K562 (cell line): Measurements from ENCODE around the gene PSMB10. TPM values are rescaled to one million over a fixed set of nuclear protein-coding genes. Genes with fewer than 3 reads are reported as not detected.

Source experiments
- ARNT ChIP-seq, 2 experiments: fragments of 450-650 bp; IDR thresholded peaks; 2 replicates each; pipeline ENCODE4 v1.6.1; 2016; ENCODE audit warnings: mild to moderate bottlenecking in 1 of 2
- BMI1 ChIP-seq: fragments of 150-350 bp; IDR thresholded peaks from 2 replicates; pipeline ENCODE4 v1.6.1; 2014; ENCODE audit warnings: low read length
- CREB1 ChIP-seq, 2 experiments: sonication (generic) in 1 of 2; formaldehyde crosslinking in 1 of 2; IDR thresholded peaks; 2 replicates each; pipeline versions ENCODE4 v1.6.1 to v1.8.0; 2012 to 2022; ENCODE audit warnings: inconsistent platforms in 1 of 2, mild to moderate bottlenecking in 1 of 2, missing genetic modification reagents in 1 of 2, moderate library complexity in 1 of 2
- ETS2 ChIP-seq: IDR thresholded peaks from 2 replicates; pipeline ENCODE4 v1.6.1; 2016; ENCODE audit warnings: borderline replicate concordance, missing genetic modification characterization, mild to moderate bottlenecking, moderate library complexity, missing compliant biosample characterization; ENCODE audit not compliant: poor library complexity, severe bottlenecking
- MECOM ChIP-seq: fragments of 250-450 bp; sonication (Bioruptor Pico); IDR thresholded peaks from 2 replicates; pipeline ENCODE4 v1.8.0; 2022; ENCODE audit warnings: inconsistent platforms
- MEF2D ChIP-seq: conservative IDR thresholded peaks from 2 replicates; pipeline ENCODE4 v1.6.1; 2016; ENCODE audit warnings: low read depth, missing genetic modification characterization, missing compliant biosample characterization
- MTA2 ChIP-seq: fragments of 450-650 bp; IDR thresholded peaks from 2 replicates; pipeline ENCODE4 v1.6.1; 2016; ENCODE audit warnings: low read depth
- PCBP1 ChIP-seq: fragments of 200-400 bp; formaldehyde crosslinking; IDR thresholded peaks from 2 replicates; pipeline ENCODE4 v1.6.1; 2018; ENCODE audit warnings: mild to moderate bottlenecking, low read depth, low read length; ENCODE audit not compliant: poor library complexity, severe bottlenecking
- POLR2AphosphoS5 ChIP-seq: IDR thresholded peaks from 2 replicates; pipeline ENCODE4 v1.6.1; 2011; ENCODE audit warnings: mild to moderate bottlenecking, low read depth, low read length, moderate library complexity; ENCODE audit not compliant: control insufficient read depth, insufficient read depth
- RAD51 ChIP-seq: fragments of 450-650 bp; IDR thresholded peaks from 2 replicates; pipeline ENCODE4 v1.7.1; 2016; ENCODE audit warnings: low read depth, mild to moderate bottlenecking, borderline replicate concordance
- RBFOX2 ChIP-seq: fragments of 200-400 bp; formaldehyde crosslinking; IDR thresholded peaks from 2 replicates; pipeline ENCODE4 v1.6.1; 2017; ENCODE audit warnings: low read depth, mild to moderate bottlenecking, low read length, moderate library complexity
- RHOXF2B ChIP-seq: fragments of 250-450 bp; sonication (Bioruptor Pico); conservative IDR thresholded peaks from 2 replicates; pipeline ENCODE4 v1.5.1; 2021
- SAFB ChIP-seq: fragments of 200-400 bp; formaldehyde crosslinking; IDR thresholded peaks from 2 replicates; pipeline ENCODE4 v1.6.1; 2017; ENCODE audit warnings: low read depth, low read length, borderline replicate concordance
- SRSF7 ChIP-seq: fragments of 200-400 bp; formaldehyde crosslinking; optimal IDR thresholded peaks from 2 replicates; pipeline ENCODE3; 2017; ENCODE audit warnings: mild to moderate bottlenecking, low read depth, low read length
- TBL1XR1 ChIP-seq, 2 experiments: IDR thresholded peaks; 2 replicates each; pipeline ENCODE4 v1.6.1; 2012; ENCODE audit warnings: improper control_type of control experiment in 2 of 2, low read length in 2 of 2, mild to moderate bottlenecking in 1 of 2
- TRIM24 ChIP-seq, 2 experiments: fragments of 450-650 bp; IDR thresholded peaks; 2 replicates each; pipeline ENCODE4 v1.6.1; 2016
- TRIM28 ChIP-seq: fragments of 450-650 bp; IDR thresholded peaks from 2 replicates; pipeline ENCODE4 v1.6.1; 2017
- ZNF282 ChIP-seq: sonication (generic); formaldehyde crosslinking; IDR thresholded peaks from 2 replicates; pipeline ENCODE4 v1.8.1; 2023; ENCODE audit warnings: missing genetic modification reagents
- ZNF316 ChIP-seq: fragments of 450-650 bp; IDR thresholded peaks from 2 replicates; pipeline ENCODE4 v1.6.1; 2016
- ZNF384 ChIP-seq: IDR thresholded peaks from 2 replicates; pipeline ENCODE4 v1.6.1; 2012; ENCODE audit warnings: low read depth, low read length, improper control_type of control experiment
- polyA plus RNA-seq, 8 experiments: library from polyadenylated mRNA; depleted of rRNA in 4 of 8; stranded (reverse) in 5 of 8; unstranded in 3 of 8; fragments of >200 nt; fragmentation: Nextera tagmentation in 2 of 8; fragmentation: Illumina TruSeq in 1 of 8; extraction: Ambion mirVana in 2 of 8; extraction: Trizol in 1 of 8; gene quantifications; 2 replicates each; pipeline versions ENCODE4 v1.2.1 to v1.2.3, GENCODE V29; 2011 to 2014; ENCODE audit warnings: inconsistent platforms in 1 of 8, missing spikeins in 1 of 8
- total RNA-seq, 7 experiments: library from RNA; depleted of rRNA in 6 of 7; stranded (reverse); fragments of >200 nt in 6 of 7; fragmentation: Illumina TruSeq in 2 of 7; extraction: Trizol in 2 of 7; gene quantifications; 2 replicates each; pipeline versions ENCODE4 v1.2.1 to v1.2.3, GENCODE V29; 2011 to 2021; ENCODE audit warnings: low replicate concordance in 1 of 7
- TF ChIP-seq, protein P1 (sequence below), 2 experiments: fragments of 450-650 bp in 1 of 2; IDR thresholded peaks; 2 replicates each; pipeline ENCODE4 v1.6.1; 2011 to 2017; ENCODE audit warnings: low read depth in 2 of 2, antibody characterized with exemption in 1 of 2, borderline replicate concordance in 1 of 2, low read length in 1 of 2, mild to moderate bottlenecking in 1 of 2, mixed read lengths in 1 of 2; ENCODE audit not compliant: control insufficient read depth in 1 of 2
- TF ChIP-seq, protein P2 (sequence below): sonication (generic); formaldehyde crosslinking; IDR thresholded peaks from 2 replicates; pipeline ENCODE4 v1.8.0; 2022; ENCODE audit warnings: missing genetic modification reagents, mild to moderate bottlenecking, moderate library complexity, borderline replicate concordance
- TF ChIP-seq, protein P3 (sequence below): sonication (generic); formaldehyde crosslinking; IDR thresholded peaks from 2 replicates; pipeline ENCODE4 v1.8.0; 2022; ENCODE audit warnings: mild to moderate bottlenecking, missing genetic modification reagents
- TF ChIP-seq, protein P4 (sequence below): fragments of 250-450 bp; sonication (Bioruptor Pico); IDR thresholded peaks from 2 replicates; pipeline ENCODE4 v1.8.0; 2021; ENCODE audit warnings: borderline replicate concordance, mild to moderate bottlenecking, moderate library complexity; ENCODE audit not compliant: poor library complexity, severe bottlenecking

PSMB10 gene
- total and polyA plus RNA-seq, 9 of the 15 experiments (the other 6 are each of a cell fraction or from before 2014, with no cell fraction given), result 11.7 to 105 (median 51.0) TPM

DNA sequence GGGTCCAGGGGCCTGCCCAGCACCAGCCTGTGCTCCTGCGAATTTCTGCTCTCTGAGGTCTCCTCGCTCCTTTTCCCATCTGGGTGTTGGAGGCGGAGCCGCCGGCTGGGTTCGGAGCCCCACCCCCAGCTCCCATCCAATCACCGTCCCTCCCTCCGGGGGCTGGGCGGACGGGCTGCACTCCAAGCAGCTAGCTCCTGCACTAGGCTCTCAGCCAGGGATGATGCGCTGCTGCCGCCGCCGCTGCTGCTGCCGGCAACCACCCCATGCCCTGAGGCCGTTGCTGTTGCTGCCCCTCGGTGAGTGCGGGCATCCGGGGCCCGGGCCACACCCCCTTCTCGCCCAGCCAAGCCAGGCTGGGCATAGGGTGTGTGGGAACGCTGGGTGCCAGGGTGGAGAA, 52.0 kb downstream of the PSMB10 start, which contains the start of gene NRN1L (continued):
- TF ChIP-seq, protein P1, sequence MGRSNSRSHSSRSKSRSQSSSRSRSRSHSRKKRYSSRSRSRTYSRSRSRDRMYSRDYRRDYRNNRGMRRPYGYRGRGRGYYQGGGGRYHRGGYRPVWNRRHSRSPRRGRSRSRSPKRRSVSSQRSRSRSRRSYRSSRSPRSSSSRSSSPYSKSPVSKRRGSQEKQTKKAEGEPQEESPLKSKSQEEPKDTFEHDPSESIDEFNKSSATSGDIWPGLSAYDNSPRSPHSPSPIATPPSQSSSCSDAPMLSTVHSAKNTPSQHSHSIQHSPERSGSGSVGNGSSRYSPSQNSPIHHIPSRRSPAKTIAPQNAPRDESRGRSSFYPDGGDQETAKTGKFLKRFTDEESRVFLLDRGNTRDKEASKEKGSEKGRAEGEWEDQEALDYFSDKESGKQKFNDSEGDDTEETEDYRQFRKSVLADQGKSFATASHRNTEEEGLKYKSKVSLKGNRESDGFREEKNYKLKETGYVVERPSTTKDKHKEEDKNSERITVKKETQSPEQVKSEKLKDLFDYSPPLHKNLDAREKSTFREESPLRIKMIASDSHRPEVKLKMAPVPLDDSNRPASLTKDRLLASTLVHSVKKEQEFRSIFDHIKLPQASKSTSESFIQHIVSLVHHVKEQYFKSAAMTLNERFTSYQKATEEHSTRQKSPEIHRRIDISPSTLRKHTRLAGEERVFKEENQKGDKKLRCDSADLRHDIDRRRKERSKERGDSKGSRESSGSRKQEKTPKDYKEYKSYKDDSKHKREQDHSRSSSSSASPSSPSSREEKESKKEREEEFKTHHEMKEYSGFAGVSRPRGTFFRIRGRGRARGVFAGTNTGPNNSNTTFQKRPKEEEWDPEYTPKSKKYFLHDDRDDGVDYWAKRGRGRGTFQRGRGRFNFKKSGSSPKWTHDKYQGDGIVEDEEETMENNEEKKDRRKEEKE (IDR thresholded peaks at IDR 0.05; ENCODE audit: borderline replicate concordance in 1 of 2, control insufficient read depth in 1 of 2, low read depth in 2 of 2, low read length in 1 of 2), result no peak
- TF ChIP-seq SRSF7, result no peak
- TF ChIP-seq, protein P2, sequence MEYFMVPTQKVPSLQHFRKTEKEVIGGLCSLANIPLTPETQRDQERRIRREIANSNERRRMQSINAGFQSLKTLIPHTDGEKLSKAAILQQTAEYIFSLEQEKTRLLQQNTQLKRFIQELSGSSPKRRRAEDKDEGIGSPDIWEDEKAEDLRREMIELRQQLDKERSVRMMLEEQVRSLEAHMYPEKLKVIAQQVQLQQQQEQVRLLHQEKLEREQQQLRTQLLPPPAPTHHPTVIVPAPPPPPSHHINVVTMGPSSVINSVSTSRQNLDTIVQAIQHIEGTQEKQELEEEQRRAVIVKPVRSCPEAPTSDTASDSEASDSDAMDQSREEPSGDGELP, result peak; percentile 76
- TF ChIP-seq TRIM24 (IDR thresholded peaks at IDR 0.05), result no peak
- no peak for TF ChIP-seq PCBP1
- TF ChIP-seq SAFB, result no peak
- TF ChIP-seq, protein P3, sequence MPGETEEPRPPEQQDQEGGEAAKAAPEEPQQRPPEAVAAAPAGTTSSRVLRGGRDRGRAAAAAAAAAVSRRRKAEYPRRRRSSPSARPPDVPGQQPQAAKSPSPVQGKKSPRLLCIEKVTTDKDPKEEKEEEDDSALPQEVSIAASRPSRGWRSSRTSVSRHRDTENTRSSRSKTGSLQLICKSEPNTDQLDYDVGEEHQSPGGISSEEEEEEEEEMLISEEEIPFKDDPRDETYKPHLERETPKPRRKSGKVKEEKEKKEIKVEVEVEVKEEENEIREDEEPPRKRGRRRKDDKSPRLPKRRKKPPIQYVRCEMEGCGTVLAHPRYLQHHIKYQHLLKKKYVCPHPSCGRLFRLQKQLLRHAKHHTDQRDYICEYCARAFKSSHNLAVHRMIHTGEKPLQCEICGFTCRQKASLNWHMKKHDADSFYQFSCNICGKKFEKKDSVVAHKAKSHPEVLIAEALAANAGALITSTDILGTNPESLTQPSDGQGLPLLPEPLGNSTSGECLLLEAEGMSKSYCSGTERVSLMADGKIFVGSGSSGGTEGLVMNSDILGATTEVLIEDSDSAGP (CRISPR knock-in tag), result no peak
- TF ChIP-seq CREB1 (IDR thresholded peaks at IDR 0.05), result no peak
- no peak for TF ChIP-seq CREB1 (CRISPR knock-in tag; IDR thresholded peaks at IDR 0.05)
- TF ChIP-seq, protein P4, sequence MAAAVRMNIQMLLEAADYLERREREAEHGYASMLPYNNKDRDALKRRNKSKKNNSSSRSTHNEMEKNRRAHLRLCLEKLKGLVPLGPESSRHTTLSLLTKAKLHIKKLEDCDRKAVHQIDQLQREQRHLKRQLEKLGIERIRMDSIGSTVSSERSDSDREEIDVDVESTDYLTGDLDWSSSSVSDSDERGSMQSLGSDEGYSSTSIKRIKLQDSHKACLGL (CRISPR knock-in tag), result no peak
- TF ChIP-seq RHOXF2B (CRISPR knock-in tag), result no peak
- no peak for TF ChIP-seq BMI1
- no peak for TF ChIP-seq ARNT (IDR thresholded peaks at IDR 0.05)
- TF ChIP-seq MECOM (CRISPR knock-in tag), result no peak
- no peak for TF ChIP-seq ZNF316
- TF ChIP-seq MTA2, result no peak
- TF ChIP-seq TRIM28, result no peak
- no peak for TF ChIP-seq POLR2AphosphoS5
- TF ChIP-seq ETS2 (tag), result no peak
- peak; percentile 51; the same call in 1 of the 2 replicates for TF ChIP-seq RBFOX2
- TF ChIP-seq ZNF282 (CRISPR knock-in tag), result no peak
- TF ChIP-seq RAD51, result no peak
- TF ChIP-seq ZNF384, result no peak
- no peak for TF ChIP-seq MEF2D
- TF ChIP-seq TBL1XR1 (IDR thresholded peaks at IDR 0.05; ENCODE audit: low read length in 2 of 2), result no peak
